ENCODE measurements around the gene BEND3.
"Not testable (repeated sequence)": the region's sequence is repeated elsewhere in the genome, so short reads cannot be mapped to it uniquely, and the experiment has no call there.

The BEND3 gene

DNA sequence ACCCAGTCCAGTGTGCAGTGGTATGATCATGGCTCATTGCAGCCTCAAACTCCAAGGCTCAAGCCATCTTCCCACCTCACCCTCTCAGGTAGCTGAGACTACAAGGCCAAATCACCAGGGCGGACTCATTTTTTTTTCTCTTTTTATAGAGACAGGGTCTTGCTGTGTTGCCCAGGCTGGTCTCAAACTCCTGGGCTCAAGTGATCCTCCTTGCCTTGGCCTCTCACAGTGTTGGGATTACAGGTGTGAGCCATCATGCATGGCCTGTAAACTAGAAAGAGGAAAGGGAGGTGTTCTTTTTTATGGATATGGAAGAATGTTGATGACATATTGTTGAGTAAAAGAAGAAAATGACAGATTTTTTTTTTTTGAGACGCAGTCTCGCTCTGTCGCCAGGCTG is 5.1 kb upstream of the BEND3 start:
- no peak overlapping the region for H3K4me3 ChIP-seq (ENCODE audit: low read length)
- DNase-seq (ENCODE audit: low read depth) = no peak
- TF ChIP-seq, protein P1, sequence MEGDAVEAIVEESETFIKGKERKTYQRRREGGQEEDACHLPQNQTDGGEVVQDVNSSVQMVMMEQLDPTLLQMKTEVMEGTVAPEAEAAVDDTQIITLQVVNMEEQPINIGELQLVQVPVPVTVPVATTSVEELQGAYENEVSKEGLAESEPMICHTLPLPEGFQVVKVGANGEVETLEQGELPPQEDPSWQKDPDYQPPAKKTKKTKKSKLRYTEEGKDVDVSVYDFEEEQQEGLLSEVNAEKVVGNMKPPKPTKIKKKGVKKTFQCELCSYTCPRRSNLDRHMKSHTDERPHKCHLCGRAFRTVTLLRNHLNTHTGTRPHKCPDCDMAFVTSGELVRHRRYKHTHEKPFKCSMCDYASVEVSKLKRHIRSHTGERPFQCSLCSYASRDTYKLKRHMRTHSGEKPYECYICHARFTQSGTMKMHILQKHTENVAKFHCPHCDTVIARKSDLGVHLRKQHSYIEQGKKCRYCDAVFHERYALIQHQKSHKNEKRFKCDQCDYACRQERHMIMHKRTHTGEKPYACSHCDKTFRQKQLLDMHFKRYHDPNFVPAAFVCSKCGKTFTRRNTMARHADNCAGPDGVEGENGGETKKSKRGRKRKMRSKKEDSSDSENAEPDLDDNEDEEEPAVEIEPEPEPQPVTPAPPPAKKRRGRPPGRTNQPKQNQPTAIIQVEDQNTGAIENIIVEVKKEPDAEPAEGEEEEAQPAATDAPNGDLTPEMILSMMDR (conservative IDR thresholded peaks at IDR 0.05; ENCODE audit: low read length) = no peak

DNA sequence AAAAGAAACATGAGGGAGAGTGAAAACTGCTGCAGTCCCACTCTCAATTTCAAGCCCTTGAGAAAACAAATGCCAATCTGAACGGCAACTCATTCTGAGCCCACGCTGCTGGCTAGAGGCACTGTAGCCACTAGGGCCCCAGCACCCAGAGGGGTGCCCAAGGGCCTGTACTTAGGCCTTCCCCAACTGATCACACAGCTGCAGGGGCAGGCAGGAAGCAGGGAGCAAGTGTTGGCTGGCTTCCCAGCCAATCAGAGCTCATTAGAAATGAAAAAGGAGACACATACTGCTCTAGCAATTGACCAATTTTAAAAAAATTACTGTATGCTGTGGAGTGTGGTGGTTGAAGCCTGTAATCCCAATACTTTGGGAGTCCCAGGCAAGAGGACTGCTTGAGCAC is 3.7 kb upstream of the BEND3 start:
- no peak for DNase-seq (ENCODE audit: low read depth)
- TF ChIP-seq, protein P1 (conservative IDR thresholded peaks at IDR 0.05; ENCODE audit: low read length) = no peak

DNA sequence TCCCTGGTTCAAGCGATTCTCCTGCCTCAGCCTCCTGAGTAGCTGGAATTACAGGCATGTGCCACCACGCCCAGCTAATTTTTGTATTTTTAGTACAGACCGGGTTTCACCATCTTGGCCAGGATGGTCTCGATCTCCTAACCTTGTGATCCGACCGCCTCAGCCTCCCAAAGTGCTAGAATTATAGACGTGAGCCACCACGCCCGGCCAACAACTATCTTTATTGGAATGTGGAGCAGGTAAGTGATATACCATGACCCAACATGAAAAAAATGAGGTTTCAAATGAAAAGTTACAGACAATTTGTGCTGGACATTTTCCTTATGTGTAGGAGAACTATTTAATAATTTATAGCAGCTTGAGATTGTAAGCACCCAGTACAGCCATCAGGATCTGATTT is 3.2 kb upstream of the BEND3 start:
- H3K4me3 ChIP-seq (ENCODE audit: low read length); DNase-seq (ENCODE audit: low read depth): not testable (repeated sequence)

More for the DNA sequence above, 3.7 kb upstream of the BEND3 start:
- H3K4me3 ChIP-seq (ENCODE audit: low read length) = no peak overlapping the region

DNA sequence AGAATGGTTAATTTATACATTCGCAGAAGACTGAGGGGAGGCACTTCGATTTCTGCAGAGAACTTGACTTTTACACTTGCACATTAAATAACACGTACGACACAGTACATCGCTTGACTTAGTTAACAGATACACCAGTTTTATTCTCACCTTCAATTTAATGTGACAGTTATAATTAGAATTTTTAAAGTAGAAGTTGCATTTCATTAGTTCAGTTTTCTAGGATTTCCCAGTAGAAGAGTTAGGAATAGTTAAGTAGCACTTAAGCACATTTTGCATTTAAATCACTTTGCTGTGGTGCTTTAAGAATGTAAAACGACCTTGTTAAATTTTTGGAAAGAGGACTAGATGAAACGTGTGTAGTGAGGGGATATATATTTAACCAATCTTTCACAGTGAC is 1.6 kb upstream of the BEND3 start:
- TF ChIP-seq, protein P1 (conservative IDR thresholded peaks at IDR 0.05; ENCODE audit: low read length) = no peak
- DNase-seq (ENCODE audit: low read depth) = no peak
- H3K4me3 ChIP-seq (ENCODE audit: low read length) = no peak overlapping the region

DNA sequence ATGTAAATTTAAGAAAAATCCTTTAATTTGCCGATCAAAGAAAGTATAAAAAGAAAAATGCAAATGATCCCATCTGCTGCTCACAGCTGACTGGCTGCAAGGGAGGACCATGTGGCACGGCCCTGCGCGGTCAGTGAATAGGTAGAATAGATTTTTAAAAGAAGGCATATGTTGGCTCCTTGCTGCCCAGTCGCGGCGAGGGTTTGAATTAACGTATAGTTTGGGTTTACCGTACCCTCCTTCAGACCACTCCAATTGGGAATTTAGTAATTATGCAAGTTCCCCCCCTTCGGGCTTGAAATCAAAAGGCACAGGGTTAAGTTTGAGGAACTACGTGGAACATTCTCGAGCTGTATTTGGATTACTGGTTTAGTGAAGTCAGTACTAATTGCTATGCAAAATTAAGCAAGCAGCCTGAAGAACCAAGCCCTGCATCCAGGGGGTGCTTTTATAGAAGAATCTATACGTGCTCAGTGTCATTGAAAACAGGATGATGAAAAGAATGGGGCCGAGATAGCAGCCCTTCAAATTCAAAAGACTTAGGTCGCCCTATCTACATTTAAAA is 1.1 kb upstream of the BEND3 start:
- peak overlapping the region; percentile 65 for H3K4me3 ChIP-seq (ENCODE audit: low read length)
- TF ChIP-seq, protein P1 (conservative IDR thresholded peaks at IDR 0.05; ENCODE audit: low read length) = peak; percentile 22
- no peak for DNase-seq (ENCODE audit: low read depth)

DNA sequence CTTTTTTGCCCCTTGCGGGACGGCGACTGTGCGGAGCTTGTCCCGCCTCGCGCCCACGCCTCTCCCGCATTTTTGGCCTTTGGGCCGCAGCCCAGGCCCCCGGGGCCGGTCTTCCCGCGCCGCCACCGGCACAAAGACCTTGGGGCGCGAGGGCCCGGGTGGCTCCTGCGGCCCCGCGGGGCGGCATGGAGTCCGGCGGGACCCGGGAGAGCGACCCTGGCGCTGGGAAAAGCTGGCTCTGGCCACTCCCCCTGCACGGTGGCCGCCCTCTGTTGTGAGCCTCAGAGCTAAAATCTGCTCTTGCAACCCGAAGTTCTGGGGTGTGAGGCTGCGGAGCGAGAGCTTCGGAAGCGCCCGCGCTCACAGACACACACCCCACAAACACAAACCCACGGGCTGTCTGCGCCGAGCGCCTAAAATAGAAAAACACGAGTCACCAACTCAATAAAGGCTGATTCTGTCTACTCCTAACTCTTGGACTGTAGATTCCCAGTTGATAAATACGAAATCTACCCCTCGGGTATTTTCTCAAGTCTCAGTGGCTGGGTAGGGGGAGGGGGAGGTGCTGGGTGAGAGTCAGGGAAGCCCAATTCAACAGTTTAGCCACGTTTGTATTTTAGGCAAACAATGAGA is 496 bp upstream of the BEND3 start:
- TF ChIP-seq, protein P1 (conservative IDR thresholded peaks at IDR 0.05; ENCODE audit: low read length) = no peak
- DNase-seq (ENCODE audit: low read depth) = peak; percentile 22
- peak overlapping the region; percentile 65 for H3K4me3 ChIP-seq (ENCODE audit: low read length)

DNA sequence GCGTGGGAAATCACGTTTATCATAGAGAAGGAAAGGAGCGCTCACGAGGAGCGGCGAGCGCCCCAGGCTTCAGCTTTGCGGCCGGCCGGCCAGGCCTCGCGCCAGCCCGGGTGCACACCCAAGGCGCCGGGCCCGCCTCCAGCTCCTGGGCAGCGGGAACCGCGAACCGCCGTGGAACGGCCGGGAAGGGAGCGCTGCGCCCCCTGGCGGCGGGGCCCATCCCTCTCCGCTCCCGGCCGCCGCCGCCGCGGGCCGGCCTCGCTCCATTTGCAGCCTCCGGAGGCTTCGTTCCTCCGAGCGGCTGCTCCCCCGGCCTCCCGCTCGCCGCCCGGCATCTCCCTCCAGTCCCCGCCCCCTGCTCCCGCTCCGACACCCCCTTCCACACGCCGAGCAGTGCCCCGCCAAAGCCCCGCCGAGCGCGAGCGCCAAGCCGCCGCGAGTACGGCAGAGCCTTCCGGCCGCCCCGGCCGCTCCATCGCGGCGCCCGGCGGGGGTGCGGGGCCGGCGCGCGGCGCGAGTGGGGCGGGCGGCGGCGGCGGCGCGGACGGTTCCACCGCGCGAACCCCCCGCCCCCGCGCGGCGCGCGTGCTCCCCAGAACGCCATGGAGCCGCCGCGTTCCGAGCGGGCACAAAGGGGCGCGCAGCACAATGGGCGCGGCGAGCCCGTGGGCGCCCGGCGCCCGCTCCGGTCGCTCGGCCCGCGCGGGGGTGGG is 946 bp downstream of the BEND3 start:
- peak; percentile 86 for DNase-seq (ENCODE audit: low read depth)
- H3K4me3 ChIP-seq (ENCODE audit: low read length) = peak overlapping the region; percentile 53
- TF ChIP-seq, protein P1 (conservative IDR thresholded peaks at IDR 0.05; ENCODE audit: low read length) = peak; percentile 43
